WTC11 (cell line): Measurements from ENCODE around the gene PRPF40B. TPM values are rescaled to one million over a fixed set of nuclear protein-coding genes. Genes with fewer than 3 reads are reported as not detected.

Experiments used
- ATAC-seq: fragments of 200-7000 bp; cut with Tn5 transposase; 2 replicates; pipeline ENCODE4 v1.10.0; 2021; ENCODE audit warnings: mild to moderate bottlenecking, moderate library complexity
- CTCF ChIA-PET: fragments of 300-600 bp; sonication (Branson Sonifier 250); formaldehyde crosslinking; loops from one replicate; lab custom pipeline; 2021; ENCODE audit warnings: antibody characterized with exemption; lab: Charles Lee
- POLR2A ChIA-PET: fragments of 350-600 bp; sonication (Branson Sonifier 250); formaldehyde crosslinking; loops from one replicate; lab custom pipeline; 2021; ENCODE audit warnings: antibody characterized with exemption; lab: Charles Lee
- DNase-seq: peaks from one replicate; pipeline ENCODE4 v3.0.0; 2021; ENCODE audit warnings: low spot score
- H3K27ac Mint-ChIP-seq: 2 replicates; pipeline ENCODE4 v1.8.0; 2021; ENCODE audit warnings: mixed read lengths
- H3K27me3 Mint-ChIP-seq: 2 replicates; pipeline ENCODE4 v1.8.0; 2021; ENCODE audit warnings: low read depth, mild to moderate bottlenecking, moderate library complexity, mixed read lengths
- H3K36me3 Mint-ChIP-seq: 2 replicates; pipeline ENCODE4 v1.8.0; 2021; ENCODE audit warnings: mixed read lengths
- H3K4me1 Mint-ChIP-seq: 2 replicates; pipeline ENCODE4 v1.8.0; 2022; ENCODE audit warnings: mixed read lengths
- H3K4me3 Mint-ChIP-seq: 2 replicates; pipeline ENCODE4 v1.8.0; 2021; ENCODE audit warnings: mild to moderate bottlenecking, moderate library complexity, mixed read lengths
- H3K9me3 Mint-ChIP-seq: 2 replicates; pipeline ENCODE4 v1.8.0; 2021; ENCODE audit warnings: mixed read lengths
- CBFB ChIP-seq: sonication (generic); formaldehyde crosslinking; IDR thresholded peaks from 2 replicates; pipeline ENCODE4 v1.8.1; 2022; ENCODE audit warnings: mild to moderate bottlenecking, low read depth, missing genetic modification reagents
- EMX1 ChIP-seq: fragments of 250-450 bp; sonication (Bioruptor Pico); IDR thresholded peaks from 2 replicates; pipeline ENCODE4 v1.8.0; 2021; ENCODE audit warnings: mild to moderate bottlenecking
- FOXJ3 ChIP-seq: sonication (generic); formaldehyde crosslinking; IDR thresholded peaks from 2 replicates; pipeline ENCODE4 v1.9.0; 2021; ENCODE audit warnings: missing genetic modification reagents, mild to moderate bottlenecking, borderline replicate concordance
- KAT7 ChIP-seq: sonication (generic); formaldehyde crosslinking; IDR thresholded peaks from 2 replicates; pipeline ENCODE4 v1.8.1; 2023; ENCODE audit warnings: missing genetic modification reagents, mild to moderate bottlenecking, borderline replicate concordance
- NR1H2 ChIP-seq: sonication (generic); formaldehyde crosslinking; IDR thresholded peaks from 2 replicates; pipeline ENCODE4 v1.9.0; 2021; ENCODE audit warnings: mild to moderate bottlenecking, moderate library complexity, missing genetic modification reagents
- ZNF232 ChIP-seq: sonication (generic); formaldehyde crosslinking; IDR thresholded peaks from 2 replicates; pipeline ENCODE4 v1.8.0; 2022; ENCODE audit warnings: mild to moderate bottlenecking, missing genetic modification reagents
- ZNF416 ChIP-seq: fragments of 250-450 bp; sonication (Bioruptor Pico); IDR thresholded peaks from 2 replicates; pipeline ENCODE4 v1.9.0; 2021; ENCODE audit warnings: mild to moderate bottlenecking, inconsistent platforms
- total RNA-seq: library from RNA; stranded (reverse); gene quantifications from 3 replicates; pipeline ENCODE4 v1.2.3, GENCODE V29; 2021
- TF ChIP-seq, protein P1 (sequence below): sonication (generic); formaldehyde crosslinking; IDR thresholded peaks from 2 replicates; pipeline ENCODE4 v1.8.1; 2023; ENCODE audit warnings: mild to moderate bottlenecking, missing genetic modification reagents, borderline replicate concordance
- TF ChIP-seq, protein P2 (sequence below): sonication (generic); formaldehyde crosslinking; IDR thresholded peaks from 2 replicates; pipeline ENCODE4 v1.8.1; 2022; ENCODE audit warnings: low read depth, mild to moderate bottlenecking, moderate library complexity, missing genetic modification reagents, borderline replicate concordance
- TF ChIP-seq, protein P3 (sequence below): fragments of 250-450 bp; sonication (Bioruptor Pico); IDR thresholded peaks from 2 replicates; pipeline ENCODE4 v1.9.0; 2021; ENCODE audit warnings: moderate library complexity, mild to moderate bottlenecking, inconsistent platforms, borderline replicate concordance
- TF ChIP-seq, protein P4 (sequence below): sonication (generic); formaldehyde crosslinking; IDR thresholded peaks from 2 replicates; pipeline ENCODE4 v1.8.1; 2023; ENCODE audit warnings: mild to moderate bottlenecking, moderate library complexity, missing genetic modification reagents
- TF ChIP-seq, protein P5 (sequence below): sonication (generic); formaldehyde crosslinking; IDR thresholded peaks from 2 replicates; pipeline ENCODE4 v1.8.0; 2022; ENCODE audit warnings: mild to moderate bottlenecking, missing genetic modification reagents
- TF ChIP-seq, protein P6 (sequence below): sonication (generic); formaldehyde crosslinking; conservative IDR thresholded peaks from 2 replicates; pipeline ENCODE4 v1.8.1; 2023; ENCODE audit warnings: mild to moderate bottlenecking, low read depth, missing genetic modification reagents, moderate library complexity
- TF ChIP-seq, protein P7 (sequence below): fragments of 250-450 bp; sonication (Bioruptor Pico); conservative IDR thresholded peaks from 2 replicates; pipeline ENCODE4 v1.9.0; 2021; ENCODE audit warnings: mild to moderate bottlenecking
- TF ChIP-seq, protein P8 (sequence below): fragments of 250-450 bp; sonication (Bioruptor Pico); IDR thresholded peaks from 2 replicates; pipeline ENCODE4 v1.9.0; 2021; ENCODE audit warnings: mild to moderate bottlenecking

Gene PRPF40B
- total RNA-seq, 1 experiment from 2014 or later, result 46.0 TPM

DNA sequence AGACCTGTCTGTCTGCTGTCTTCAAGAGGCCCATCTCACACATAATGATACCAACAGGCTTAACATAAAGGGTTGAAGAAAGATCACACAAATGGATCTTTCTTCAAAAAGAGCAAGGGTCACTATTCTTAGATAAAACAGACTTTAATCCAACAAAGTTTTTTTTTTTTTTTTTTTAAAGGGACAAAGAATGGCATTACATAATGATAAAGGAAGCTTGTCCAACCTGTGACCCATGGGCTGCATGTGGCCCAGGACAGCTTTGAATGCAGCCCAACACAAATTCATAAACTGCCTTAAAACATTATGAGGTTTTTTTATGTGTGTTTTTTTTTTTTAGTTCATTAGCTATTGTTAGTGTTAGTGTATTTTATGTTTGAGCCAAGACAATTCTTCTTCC lies 11.2 kb upstream of the PRPF40B start:
- H3K27ac Mint-ChIP-seq, result no peak overlapping the region
- TF ChIP-seq, protein P1, sequence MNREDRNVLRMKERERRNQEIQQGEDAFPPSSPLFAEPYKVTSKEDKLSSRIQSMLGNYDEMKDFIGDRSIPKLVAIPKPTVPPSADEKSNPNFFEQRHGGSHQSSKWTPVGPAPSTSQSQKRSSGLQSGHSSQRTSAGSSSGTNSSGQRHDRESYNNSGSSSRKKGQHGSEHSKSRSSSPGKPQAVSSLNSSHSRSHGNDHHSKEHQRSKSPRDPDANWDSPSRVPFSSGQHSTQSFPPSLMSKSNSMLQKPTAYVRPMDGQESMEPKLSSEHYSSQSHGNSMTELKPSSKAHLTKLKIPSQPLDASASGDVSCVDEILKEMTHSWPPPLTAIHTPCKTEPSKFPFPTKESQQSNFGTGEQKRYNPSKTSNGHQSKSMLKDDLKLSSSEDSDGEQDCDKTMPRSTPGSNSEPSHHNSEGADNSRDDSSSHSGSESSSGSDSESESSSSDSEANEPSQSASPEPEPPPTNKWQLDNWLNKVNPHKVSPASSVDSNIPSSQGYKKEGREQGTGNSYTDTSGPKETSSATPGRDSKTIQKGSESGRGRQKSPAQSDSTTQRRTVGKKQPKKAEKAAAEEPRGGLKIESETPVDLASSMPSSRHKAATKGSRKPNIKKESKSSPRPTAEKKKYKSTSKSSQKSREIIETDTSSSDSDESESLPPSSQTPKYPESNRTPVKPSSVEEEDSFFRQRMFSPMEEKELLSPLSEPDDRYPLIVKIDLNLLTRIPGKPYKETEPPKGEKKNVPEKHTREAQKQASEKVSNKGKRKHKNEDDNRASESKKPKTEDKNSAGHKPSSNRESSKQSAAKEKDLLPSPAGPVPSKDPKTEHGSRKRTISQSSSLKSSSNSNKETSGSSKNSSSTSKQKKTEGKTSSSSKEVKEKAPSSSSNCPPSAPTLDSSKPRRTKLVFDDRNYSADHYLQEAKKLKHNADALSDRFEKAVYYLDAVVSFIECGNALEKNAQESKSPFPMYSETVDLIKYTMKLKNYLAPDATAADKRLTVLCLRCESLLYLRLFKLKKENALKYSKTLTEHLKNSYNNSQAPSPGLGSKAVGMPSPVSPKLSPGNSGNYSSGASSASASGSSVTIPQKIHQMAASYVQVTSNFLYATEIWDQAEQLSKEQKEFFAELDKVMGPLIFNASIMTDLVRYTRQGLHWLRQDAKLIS (CRISPR knock-in tag), result no peak
- TF ChIP-seq NR1H2 (CRISPR knock-in tag), result no peak
- TF ChIP-seq, protein P2, sequence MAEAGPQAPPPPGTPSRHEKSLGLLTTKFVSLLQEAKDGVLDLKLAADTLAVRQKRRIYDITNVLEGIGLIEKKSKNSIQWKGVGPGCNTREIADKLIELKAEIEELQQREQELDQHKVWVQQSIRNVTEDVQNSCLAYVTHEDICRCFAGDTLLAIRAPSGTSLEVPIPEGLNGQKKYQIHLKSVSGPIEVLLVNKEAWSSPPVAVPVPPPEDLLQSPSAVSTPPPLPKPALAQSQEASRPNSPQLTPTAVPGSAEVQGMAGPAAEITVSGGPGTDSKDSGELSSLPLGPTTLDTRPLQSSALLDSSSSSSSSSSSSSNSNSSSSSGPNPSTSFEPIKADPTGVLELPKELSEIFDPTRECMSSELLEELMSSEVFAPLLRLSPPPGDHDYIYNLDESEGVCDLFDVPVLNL, result no peak
- TF ChIP-seq, protein P3, sequence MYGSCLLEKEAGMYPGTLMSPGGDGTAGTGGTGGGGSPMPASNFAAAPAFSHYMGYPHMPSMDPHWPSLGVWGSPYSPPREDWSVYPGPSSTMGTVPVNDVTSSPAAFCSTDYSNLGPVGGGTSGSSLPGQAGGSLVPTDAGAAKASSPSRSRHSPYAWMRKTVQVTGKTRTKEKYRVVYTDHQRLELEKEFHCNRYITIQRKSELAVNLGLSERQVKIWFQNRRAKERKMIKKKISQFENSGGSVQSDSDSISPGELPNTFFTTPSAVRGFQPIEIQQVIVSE (CRISPR knock-in tag), result no peak
- TF ChIP-seq, protein P4, sequence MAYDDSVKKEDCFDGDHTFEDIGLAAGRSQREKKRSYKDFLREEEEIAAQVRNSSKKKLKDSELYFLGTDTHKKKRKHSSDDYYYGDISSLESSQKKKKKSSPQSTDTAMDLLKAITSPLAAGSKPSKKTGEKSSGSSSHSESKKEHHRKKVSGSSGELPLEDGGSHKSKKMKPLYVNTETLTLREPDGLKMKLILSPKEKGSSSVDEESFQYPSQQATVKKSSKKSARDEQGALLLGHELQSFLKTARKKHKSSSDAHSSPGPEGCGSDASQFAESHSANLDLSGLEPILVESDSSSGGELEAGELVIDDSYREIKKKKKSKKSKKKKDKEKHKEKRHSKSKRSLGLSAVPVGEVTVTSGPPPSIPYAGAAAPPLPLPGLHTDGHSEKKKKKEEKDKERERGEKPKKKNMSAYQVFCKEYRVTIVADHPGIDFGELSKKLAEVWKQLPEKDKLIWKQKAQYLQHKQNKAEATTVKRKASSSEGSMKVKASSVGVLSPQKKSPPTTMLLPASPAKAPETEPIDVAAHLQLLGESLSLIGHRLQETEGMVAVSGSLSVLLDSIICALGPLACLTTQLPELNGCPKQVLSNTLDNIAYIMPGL (CRISPR knock-in tag), result no peak
- TF ChIP-seq ZNF232 (CRISPR knock-in tag), result no peak
- TF ChIP-seq, protein P5, sequence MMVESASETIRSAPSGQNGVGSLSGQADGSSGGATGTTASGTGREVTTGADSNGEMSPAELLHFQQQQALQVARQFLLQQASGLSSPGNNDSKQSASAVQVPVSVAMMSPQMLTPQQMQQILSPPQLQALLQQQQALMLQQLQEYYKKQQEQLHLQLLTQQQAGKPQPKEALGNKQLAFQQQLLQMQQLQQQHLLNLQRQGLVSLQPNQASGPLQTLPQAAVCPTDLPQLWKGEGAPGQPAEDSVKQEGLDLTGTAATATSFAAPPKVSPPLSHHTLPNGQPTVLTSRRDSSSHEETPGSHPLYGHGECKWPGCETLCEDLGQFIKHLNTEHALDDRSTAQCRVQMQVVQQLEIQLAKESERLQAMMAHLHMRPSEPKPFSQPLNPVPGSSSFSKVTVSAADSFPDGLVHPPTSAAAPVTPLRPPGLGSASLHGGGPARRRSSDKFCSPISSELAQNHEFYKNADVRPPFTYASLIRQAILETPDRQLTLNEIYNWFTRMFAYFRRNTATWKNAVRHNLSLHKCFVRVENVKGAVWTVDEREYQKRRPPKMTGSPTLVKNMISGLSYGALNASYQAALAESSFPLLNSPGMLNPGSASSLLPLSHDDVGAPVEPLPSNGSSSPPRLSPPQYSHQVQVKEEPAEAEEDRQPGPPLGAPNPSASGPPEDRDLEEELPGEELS (CRISPR knock-in tag), result no peak
- TF ChIP-seq FOXJ3 (CRISPR knock-in tag), result no peak
- TF ChIP-seq, protein P6, sequence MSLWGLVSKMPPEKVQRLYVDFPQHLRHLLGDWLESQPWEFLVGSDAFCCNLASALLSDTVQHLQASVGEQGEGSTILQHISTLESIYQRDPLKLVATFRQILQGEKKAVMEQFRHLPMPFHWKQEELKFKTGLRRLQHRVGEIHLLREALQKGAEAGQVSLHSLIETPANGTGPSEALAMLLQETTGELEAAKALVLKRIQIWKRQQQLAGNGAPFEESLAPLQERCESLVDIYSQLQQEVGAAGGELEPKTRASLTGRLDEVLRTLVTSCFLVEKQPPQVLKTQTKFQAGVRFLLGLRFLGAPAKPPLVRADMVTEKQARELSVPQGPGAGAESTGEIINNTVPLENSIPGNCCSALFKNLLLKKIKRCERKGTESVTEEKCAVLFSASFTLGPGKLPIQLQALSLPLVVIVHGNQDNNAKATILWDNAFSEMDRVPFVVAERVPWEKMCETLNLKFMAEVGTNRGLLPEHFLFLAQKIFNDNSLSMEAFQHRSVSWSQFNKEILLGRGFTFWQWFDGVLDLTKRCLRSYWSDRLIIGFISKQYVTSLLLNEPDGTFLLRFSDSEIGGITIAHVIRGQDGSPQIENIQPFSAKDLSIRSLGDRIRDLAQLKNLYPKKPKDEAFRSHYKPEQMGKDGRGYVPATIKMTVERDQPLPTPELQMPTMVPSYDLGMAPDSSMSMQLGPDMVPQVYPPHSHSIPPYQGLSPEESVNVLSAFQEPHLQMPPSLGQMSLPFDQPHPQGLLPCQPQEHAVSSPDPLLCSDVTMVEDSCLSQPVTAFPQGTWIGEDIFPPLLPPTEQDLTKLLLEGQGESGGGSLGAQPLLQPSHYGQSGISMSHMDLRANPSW (CRISPR knock-in tag), result no peak
- TF ChIP-seq, all 79 proteins: peak for 0
- no peak for DNase-seq
- no peak for ATAC-seq
- POLR2A ChIA-PET, result interaction anchor here (0.7 kb wide), 1 partner anchor 9 kb away, joined by 3 read pairs; no protein-coding TSS in a partner anchor
- no peak overlapping the region for H3K4me3 Mint-ChIP-seq
- CTCF ChIA-PET, result interaction anchor here (0.7 to 2.9 kb wide), 3 partner anchors 32 to 95 kb away, joined by 4 to 11 read pairs (median 5); no protein-coding TSS in a partner anchor
- peaks cover 9% of the 10 kb centered on the region for H3K4me1 Mint-ChIP-seq
- H3K36me3 Mint-ChIP-seq, result no peaks in the 10 kb centered on the region
- H3K27me3 Mint-ChIP-seq, result peaks cover 12% of the 10 kb centered on the region
- H3K9me3 Mint-ChIP-seq, result peaks cover 3% of the 10 kb centered on the region; the same call in 1 of the 2 replicates

DNA sequence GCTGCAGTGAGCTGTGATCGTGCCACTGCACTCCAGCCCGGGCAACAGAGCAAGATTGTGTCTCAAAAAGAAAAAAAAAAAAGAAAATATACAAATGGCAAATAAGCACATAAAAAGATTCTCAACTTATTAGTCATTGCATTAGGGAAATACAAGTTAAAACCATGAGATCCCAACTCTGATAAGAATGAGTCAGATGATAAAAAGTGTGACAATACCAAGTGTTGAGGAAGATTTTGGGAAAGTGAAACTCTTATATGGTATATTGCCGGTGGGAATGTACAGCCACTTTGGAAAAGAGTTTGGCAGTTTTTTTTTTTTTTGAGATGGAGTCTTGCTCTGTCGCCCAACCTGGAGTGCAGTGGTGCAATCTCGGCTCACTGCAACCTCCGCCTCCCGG lies 7.6 kb upstream of the PRPF40B start:
- Mint-ChIP-seq H3K36me3 (no peaks in the 10 kb centered on the region), H3K9me3 (peaks cover 3% of the 10 kb centered on the region; the same call in 1 of the 2 replicates), H3K4me1 (peaks cover 22% of the 10 kb centered on the region), H3K27ac (no peak overlapping the region), H3K27me3 (peaks cover 4% of the 10 kb centered on the region; the same call in 1 of the 2 replicates), H3K4me3 (no peak overlapping the region)
- no peak for ATAC-seq
- no peak for DNase-seq
- POLR2A ChIA-PET, result no interaction called here
- TF ChIP-seq CBFB (no peak), EMX1 (no peak), ZNF232 (CRISPR knock-in tag) (no peak), ZNF416 (CRISPR knock-in tag) (no peak), KAT7 (CRISPR knock-in tag) (no peak)
- TF ChIP-seq, protein P7, sequence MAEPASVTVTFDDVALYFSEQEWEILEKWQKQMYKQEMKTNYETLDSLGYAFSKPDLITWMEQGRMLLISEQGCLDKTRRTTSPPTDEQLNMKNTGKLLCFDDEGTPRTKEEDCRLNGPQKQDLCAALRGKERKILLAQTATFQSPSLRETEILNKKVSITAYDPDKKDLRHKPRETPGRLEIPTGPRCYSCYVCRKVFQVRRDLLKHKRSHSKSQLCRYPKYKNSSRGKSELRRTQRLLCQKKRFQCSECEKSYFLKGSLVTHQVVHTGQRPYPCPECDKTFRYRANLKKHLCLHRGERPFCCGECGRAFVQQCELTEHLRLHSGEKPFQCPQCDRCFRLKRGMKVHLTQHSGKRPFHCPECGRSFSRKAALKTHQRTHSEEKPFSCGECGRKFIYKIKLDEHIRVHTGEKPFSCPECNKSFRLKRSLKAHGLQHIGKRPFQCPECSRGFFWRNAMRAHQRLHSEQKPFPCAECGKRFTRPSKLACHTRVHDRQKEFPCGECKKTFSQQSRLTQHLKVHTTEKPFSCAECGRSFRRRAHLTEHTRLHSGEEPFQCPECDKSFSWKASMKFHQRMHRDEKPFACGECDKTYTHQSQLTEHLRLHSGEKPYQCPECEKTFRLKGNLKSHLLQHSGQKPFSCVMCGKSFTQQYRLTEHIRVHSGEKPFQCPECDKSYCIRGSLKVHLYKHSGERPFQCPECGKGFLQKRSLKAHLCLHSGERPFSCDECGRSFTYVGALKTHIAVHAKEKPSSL (CRISPR knock-in tag), result no peak
- TF ChIP-seq, protein P8, sequence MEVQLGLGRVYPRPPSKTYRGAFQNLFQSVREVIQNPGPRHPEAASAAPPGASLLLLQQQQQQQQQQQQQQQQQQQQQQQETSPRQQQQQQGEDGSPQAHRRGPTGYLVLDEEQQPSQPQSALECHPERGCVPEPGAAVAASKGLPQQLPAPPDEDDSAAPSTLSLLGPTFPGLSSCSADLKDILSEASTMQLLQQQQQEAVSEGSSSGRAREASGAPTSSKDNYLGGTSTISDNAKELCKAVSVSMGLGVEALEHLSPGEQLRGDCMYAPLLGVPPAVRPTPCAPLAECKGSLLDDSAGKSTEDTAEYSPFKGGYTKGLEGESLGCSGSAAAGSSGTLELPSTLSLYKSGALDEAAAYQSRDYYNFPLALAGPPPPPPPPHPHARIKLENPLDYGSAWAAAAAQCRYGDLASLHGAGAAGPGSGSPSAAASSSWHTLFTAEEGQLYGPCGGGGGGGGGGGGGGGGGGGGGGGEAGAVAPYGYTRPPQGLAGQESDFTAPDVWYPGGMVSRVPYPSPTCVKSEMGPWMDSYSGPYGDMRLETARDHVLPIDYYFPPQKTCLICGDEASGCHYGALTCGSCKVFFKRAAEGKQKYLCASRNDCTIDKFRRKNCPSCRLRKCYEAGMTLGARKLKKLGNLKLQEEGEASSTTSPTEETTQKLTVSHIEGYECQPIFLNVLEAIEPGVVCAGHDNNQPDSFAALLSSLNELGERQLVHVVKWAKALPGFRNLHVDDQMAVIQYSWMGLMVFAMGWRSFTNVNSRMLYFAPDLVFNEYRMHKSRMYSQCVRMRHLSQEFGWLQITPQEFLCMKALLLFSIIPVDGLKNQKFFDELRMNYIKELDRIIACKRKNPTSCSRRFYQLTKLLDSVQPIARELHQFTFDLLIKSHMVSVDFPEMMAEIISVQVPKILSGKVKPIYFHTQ (CRISPR knock-in tag), result no peak
- CTCF ChIA-PET, result interaction anchor here (1.3 kb wide), 1 partner anchor 8 kb away, joined by 8 read pairs; the partner anchor contains the start of gene PRPF40B
